Mesendoderm (in vitro differentiated cells): ENCODE data around the gene PHOX2A. TPM values are rescaled to one million over a fixed set of nuclear protein-coding genes. Genes with fewer than 3 reads are reported as not detected.
A peak's percentile ranks its signal among the peaks of the same experiment; 100 is the strongest.
"Not testable (repeated sequence)": the region's sequence is repeated elsewhere in the genome, so short reads cannot be mapped to it uniquely, and the experiment has no call there.

ENCODE experiments used
- DNase-seq: peaks from one replicate; pipeline ENCODE4 v3.0.0; 2013
- H2AK5ac ChIP-seq: 2 replicates; pipeline ENCODE4 v1.6.1; 2013; ENCODE audit warnings: low read length, inconsistent platforms
- H2BK120ac ChIP-seq: 2 replicates; pipeline ENCODE4 v1.6.1; 2013; ENCODE audit warnings: low read depth, mild to moderate bottlenecking, low read length, moderate library complexity, mixed read lengths
- H2BK15ac ChIP-seq: replicated peaks from 2 replicates; pipeline ENCODE4 v1.6.1; 2013; ENCODE audit warnings: low read depth, mild to moderate bottlenecking, moderate library complexity
- H2BK5ac ChIP-seq: 2 replicates; pipeline ENCODE4 v1.6.1; 2013; ENCODE audit warnings: low read length, inconsistent platforms
- H3K18ac ChIP-seq: 2 replicates; pipeline ENCODE4 v1.6.1; 2013; ENCODE audit warnings: mild to moderate bottlenecking, low read length, mixed read lengths
- H3K23ac ChIP-seq: one replicate; pipeline ENCODE4 v1.6.1; 2013; ENCODE audit warnings: low read length
- H3K27ac ChIP-seq: 2 replicates; pipeline ENCODE4 v1.5.1; 2013; ENCODE audit warnings: low read depth, mild to moderate bottlenecking, inconsistent platforms, low read length, moderate library complexity
- H3K27me3 ChIP-seq: 2 replicates; pipeline ENCODE4 v1.6.1; 2013; ENCODE audit warnings: low read length, control low read depth, mild to moderate bottlenecking, inconsistent platforms; ENCODE audit not compliant: insufficient read depth, poor library complexity
- H3K36me3 ChIP-seq: 2 replicates; pipeline ENCODE4 v1.6.1; 2013; ENCODE audit warnings: low read length, inconsistent platforms; ENCODE audit not compliant: control insufficient read depth, insufficient read depth
- H3K4ac ChIP-seq: one replicate; pipeline ENCODE4 v1.6.1; 2013; ENCODE audit warnings: low read depth, mild to moderate bottlenecking, low read length, moderate library complexity
- H3K4me1 ChIP-seq: 2 replicates; pipeline ENCODE4 v1.6.1; 2013; ENCODE audit warnings: low read depth, low read length, inconsistent platforms; ENCODE audit not compliant: control insufficient read depth
- H3K4me2 ChIP-seq: 2 replicates; pipeline ENCODE4 v1.6.1; 2013; ENCODE audit warnings: low read length
- H3K4me3 ChIP-seq: 2 replicates; pipeline ENCODE4 v1.5.1; 2013; ENCODE audit warnings: mild to moderate bottlenecking, low read length
- H3K56ac ChIP-seq: one replicate; pipeline ENCODE4 v1.6.1; 2013; ENCODE audit warnings: low read length
- H3K79me1 ChIP-seq: 2 replicates; pipeline ENCODE4 v1.6.1; 2013; ENCODE audit warnings: low read length, inconsistent platforms
- H3K79me2 ChIP-seq: 2 replicates; pipeline ENCODE4 v1.6.1; 2013; ENCODE audit warnings: mild to moderate bottlenecking, low read length; ENCODE audit not compliant: control insufficient read depth, insufficient read depth
- H3K9ac ChIP-seq: 2 replicates; pipeline ENCODE4 v1.6.1; 2013; ENCODE audit warnings: low read length, inconsistent platforms
- H4K5ac ChIP-seq: one replicate; pipeline ENCODE4 v1.6.1; 2013; ENCODE audit warnings: low read length
- H4K8ac ChIP-seq: one replicate; pipeline ENCODE4 v1.6.1; 2013; ENCODE audit warnings: low read depth, mild to moderate bottlenecking, control low read depth, low read length, moderate library complexity
- WGBS: extraction: QIAGEN DNeasy Blood & Tissue Kit; methylation state at CpG from one replicate; pipeline ENCODE4 v1.1.7; 2013; ENCODE audit warnings: low lambda C conversion rate, missing lambda C conversion rate; ENCODE audit not compliant: insufficient coverage; ENCODE audit errors: extremely low coverage; 5-methylcytosine and 5-hydroxymethylcytosine counted together
- polyA plus RNA-seq, 2 experiments: library from polyadenylated mRNA; stranded (reverse); fragments of 200-250 nt; gene quantifications; one replicate each; pipeline ENCODE4 v1.2.3, GENCODE V29; 2013

The PHOX2A gene
- 0.17 TPM for polyA plus RNA-seq (2013, experiment 1 of 2)
- polyA plus RNA-seq (2013, experiment 2 of 2), result 0.15 TPM

DNA sequence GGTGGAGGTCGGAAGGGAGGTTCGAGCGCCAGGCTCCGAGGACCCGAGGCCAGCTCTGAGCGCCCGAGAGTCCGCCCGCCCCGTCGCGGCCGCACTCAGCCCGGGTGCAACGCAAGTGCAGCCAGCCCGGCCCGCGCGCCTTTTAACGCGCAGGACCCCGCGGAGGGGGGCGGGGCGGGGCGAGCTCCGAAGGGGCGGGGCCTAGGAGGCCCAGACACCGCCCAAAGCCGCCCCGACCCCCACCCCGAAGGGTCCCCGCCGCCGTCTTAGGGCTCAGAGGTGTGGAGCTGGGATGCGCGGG, at the start of gene PHOX2A:
Gene PHOX2A, minus strand, starts transcription at position 117 of the 301 bp plus-strand sequence. CDS start 172 bp downstream, outside the sequence.
- Histone ChIP-seq H3K56ac (peak within 1 kb of the TSS; percentile 65), H2BK120ac (no peak within 1 kb of the TSS), H3K79me1 (no peaks in the 10 kb centered on the region), H2AK5ac (no peak within 1 kb of the TSS), H4K5ac (no peak within 1 kb of the TSS), H4K8ac (no peak within 1 kb of the TSS), H3K4me3 (peak within 1 kb of the TSS; percentile 53), H2BK15ac (no peak within 1 kb of the TSS), H3K9ac (peak within 1 kb of the TSS; percentile 11), H3K4ac (no peak within 1 kb of the TSS), H3K36me3 (no peaks in the 10 kb centered on the region), H3K18ac (peak within 1 kb of the TSS; percentile 10), H2BK5ac (no peak within 1 kb of the TSS), H3K4me2 (peak within 1 kb of the TSS; percentile 91), H3K27ac (no peak within 1 kb of the TSS), H3K23ac (no peak within 1 kb of the TSS), H3K27me3 (peaks cover 50% of the 10 kb centered on the region), H3K4me1 (peaks cover 10% of the 10 kb centered on the region), H3K79me2 (no peaks in the 10 kb centered on the region)
- no CpG with 5 or more reads among the region's 37 CpGs for WGBS
- DNase-seq, result no peak

DNA sequence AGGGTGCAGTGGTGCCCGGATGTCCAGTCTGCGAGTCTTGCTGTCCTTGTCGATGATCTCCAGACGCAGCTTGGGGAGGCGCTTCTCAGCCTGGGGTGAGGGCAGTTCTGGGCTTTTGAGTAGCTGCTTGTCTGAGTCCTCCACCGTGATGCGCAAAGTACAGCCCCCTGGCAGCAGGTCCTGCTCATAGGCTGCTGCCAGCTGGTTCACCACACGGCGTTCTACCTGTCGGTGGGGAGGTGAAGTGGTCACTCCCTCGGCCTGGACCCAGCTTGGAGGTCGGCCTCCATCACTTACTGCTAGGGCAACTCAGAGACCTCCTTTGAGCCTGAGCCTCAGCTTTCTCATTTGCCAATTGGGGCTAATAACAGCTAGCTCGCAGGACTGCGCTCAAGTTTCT, 49.4 kb upstream of the PHOX2A start:
- no CpG with 5 or more reads among the region's 14 CpGs for WGBS
- no peak overlapping the region for H3K9ac ChIP-seq
- no peaks in the 10 kb centered on the region for H3K79me1 ChIP-seq
- no peak overlapping the region for H2BK120ac ChIP-seq
- H3K56ac ChIP-seq, result no peak overlapping the region
- H3K23ac ChIP-seq, result no peak overlapping the region
- H3K36me3 ChIP-seq, result no peaks in the 10 kb centered on the region
- no peak overlapping the region for H3K27ac ChIP-seq
- H3K79me2 ChIP-seq, result no peaks in the 10 kb centered on the region
- H3K27me3 ChIP-seq, result no peaks in the 10 kb centered on the region
- H4K5ac ChIP-seq, result no peak overlapping the region
- H2BK15ac ChIP-seq, result no peak overlapping the region
- no peaks in the 10 kb centered on the region for H3K4me1 ChIP-seq
- H2BK5ac ChIP-seq, result no peak overlapping the region
- no peak overlapping the region for H3K4me2 ChIP-seq
- H3K4me3 ChIP-seq, result no peak overlapping the region
- DNase-seq, result no peak
- no peak overlapping the region for H4K8ac ChIP-seq
- H2AK5ac ChIP-seq, result no peak overlapping the region
- H3K18ac ChIP-seq, result no peak overlapping the region
- H3K4ac ChIP-seq, result no peak overlapping the region

- no peak overlapping the region for H4K8ac ChIP-seq
- H3K27me3 ChIP-seq, result no peaks in the 10 kb centered on the region
- H2BK5ac ChIP-seq, result no peak overlapping the region
- H3K56ac ChIP-seq, result no peak overlapping the region
- no peak overlapping the region for H3K4me3 ChIP-seq
- no CpG with 5 or more reads among the region's 8 CpGs for WGBS
- no peak overlapping the region for H3K4ac ChIP-seq
- H3K36me3 ChIP-seq, result no peaks in the 10 kb centered on the region
- H2AK5ac ChIP-seq, result no peak overlapping the region
- H4K5ac ChIP-seq, result no peak overlapping the region
- no peak overlapping the region for H2BK120ac ChIP-seq
- no peak overlapping the region for H3K23ac ChIP-seq
- no peak overlapping the region for H3K4me2 ChIP-seq
- no peak overlapping the region for H3K9ac ChIP-seq
- no peaks in the 10 kb centered on the region for H3K4me1 ChIP-seq
- no peak for DNase-seq
- no peak overlapping the region for H2BK15ac ChIP-seq
- H3K79me1 ChIP-seq, result no peaks in the 10 kb centered on the region
- H3K79me2 ChIP-seq, result no peaks in the 10 kb centered on the region
- H3K27ac ChIP-seq, result no peak overlapping the region
- no peak overlapping the region for H3K18ac ChIP-seq
Measured at GRCh38 chr11:72292106-72292785, 48.3 kb upstream of the PHOX2A start.

GRCh38 chr11:72290741-72291140, 46.8 kb upstream of the PHOX2A start:
- H3K79me2 ChIP-seq, H3K23ac ChIP-seq, H3K36me3 ChIP-seq, H3K4ac ChIP-seq, H3K79me1 ChIP-seq, H3K27me3 ChIP-seq, H3K56ac ChIP-seq, H3K4me1 ChIP-seq, H3K18ac ChIP-seq, H2BK5ac ChIP-seq, H2BK120ac ChIP-seq, H3K27ac ChIP-seq, H4K8ac ChIP-seq, H2AK5ac ChIP-seq, H3K4me2 ChIP-seq, H3K4me3 ChIP-seq, H2BK15ac ChIP-seq, H4K5ac ChIP-seq, H3K9ac ChIP-seq: not testable (repeated sequence)
- WGBS, result no CpG with 5 or more reads among the region's 6 CpGs
- DNase-seq, result peak; percentile 36

- H3K4ac ChIP-seq, result no peak overlapping the region
- WGBS, result no CpG with 5 or more reads among the region's 2 CpGs
- no peak for DNase-seq
Measured at GRCh38 chr11:72287293-72287692, 43.3 kb upstream of the PHOX2A start.

DNA sequence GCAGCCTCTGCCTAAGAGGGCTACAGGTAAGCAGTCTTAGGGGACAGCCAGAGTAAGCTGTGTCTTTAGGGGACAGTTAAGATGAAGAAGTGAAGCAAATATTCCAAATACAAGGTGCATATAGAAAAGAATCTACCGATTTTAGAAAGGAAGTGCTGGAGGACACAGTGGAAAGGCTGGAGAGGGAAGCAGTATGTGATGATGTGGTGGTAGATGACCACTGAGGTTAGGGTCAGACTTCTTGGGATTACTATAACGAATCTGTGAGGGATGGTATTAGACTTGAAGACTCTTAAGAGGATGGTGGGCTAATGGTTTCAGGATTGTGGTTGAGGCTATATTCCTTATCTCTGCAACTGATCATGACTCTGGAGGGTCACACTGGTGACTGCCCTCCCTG, 40.0 kb upstream of the PHOX2A start:
- H3K27ac ChIP-seq, result no peak overlapping the region
- H2AK5ac ChIP-seq, result no peak overlapping the region
- H3K9ac ChIP-seq, result no peak overlapping the region
- WGBS, result no CpG with 5 or more reads among the region's 2 CpGs
- no peak overlapping the region for H2BK15ac ChIP-seq
- no peak overlapping the region for H3K56ac ChIP-seq
- H3K79me1 ChIP-seq, result no peaks in the 10 kb centered on the region
- DNase-seq, result no peak
- no peak overlapping the region for H3K4ac ChIP-seq
- H3K23ac ChIP-seq, result no peak overlapping the region
- H2BK5ac ChIP-seq, result no peak overlapping the region
- no peak overlapping the region for H3K4me3 ChIP-seq
- H3K4me2 ChIP-seq, result no peak overlapping the region
- no peak overlapping the region for H4K8ac ChIP-seq
- H3K27me3 ChIP-seq, result no peaks in the 10 kb centered on the region
- H3K18ac ChIP-seq, result no peak overlapping the region
- H3K4me1 ChIP-seq, result no peaks in the 10 kb centered on the region
- H4K5ac ChIP-seq, result no peak overlapping the region
- no peak overlapping the region for H2BK120ac ChIP-seq
- H3K79me2 ChIP-seq, result no peaks in the 10 kb centered on the region
- H3K36me3 ChIP-seq, result no peaks in the 10 kb centered on the region

More at GRCh38 chr11:72287293-72287692, 43.3 kb upstream of the PHOX2A start:
- Histone ChIP-seq H3K27ac (no peak overlapping the region), H3K56ac (no peak overlapping the region), H3K9ac (no peak overlapping the region), H3K4me2 (no peak overlapping the region), H3K36me3 (no peaks in the 10 kb centered on the region), H2BK5ac (no peak overlapping the region), H3K79me1 (no peaks in the 10 kb centered on the region), H3K4me1 (no peaks in the 10 kb centered on the region), H3K4me3 (no peak overlapping the region), H2BK120ac (no peak overlapping the region), H3K79me2 (no peaks in the 10 kb centered on the region), H4K8ac (no peak overlapping the region), H2BK15ac (no peak overlapping the region), H3K27me3 (no peaks in the 10 kb centered on the region), H4K5ac (no peak overlapping the region), H2AK5ac (no peak overlapping the region), H3K23ac (no peak overlapping the region), H3K18ac (no peak overlapping the region)
